Medulla oblongata (tissue), 1 donor: Measurements from ENCODE around the gene LCNL1.

Experiments
- DNase-seq: peaks from one replicate; pipeline ENCODE4 v3.0.0-alpha.2; 2015; ENCODE audit errors: extremely low spot score

Gene LCNL1

DNA sequence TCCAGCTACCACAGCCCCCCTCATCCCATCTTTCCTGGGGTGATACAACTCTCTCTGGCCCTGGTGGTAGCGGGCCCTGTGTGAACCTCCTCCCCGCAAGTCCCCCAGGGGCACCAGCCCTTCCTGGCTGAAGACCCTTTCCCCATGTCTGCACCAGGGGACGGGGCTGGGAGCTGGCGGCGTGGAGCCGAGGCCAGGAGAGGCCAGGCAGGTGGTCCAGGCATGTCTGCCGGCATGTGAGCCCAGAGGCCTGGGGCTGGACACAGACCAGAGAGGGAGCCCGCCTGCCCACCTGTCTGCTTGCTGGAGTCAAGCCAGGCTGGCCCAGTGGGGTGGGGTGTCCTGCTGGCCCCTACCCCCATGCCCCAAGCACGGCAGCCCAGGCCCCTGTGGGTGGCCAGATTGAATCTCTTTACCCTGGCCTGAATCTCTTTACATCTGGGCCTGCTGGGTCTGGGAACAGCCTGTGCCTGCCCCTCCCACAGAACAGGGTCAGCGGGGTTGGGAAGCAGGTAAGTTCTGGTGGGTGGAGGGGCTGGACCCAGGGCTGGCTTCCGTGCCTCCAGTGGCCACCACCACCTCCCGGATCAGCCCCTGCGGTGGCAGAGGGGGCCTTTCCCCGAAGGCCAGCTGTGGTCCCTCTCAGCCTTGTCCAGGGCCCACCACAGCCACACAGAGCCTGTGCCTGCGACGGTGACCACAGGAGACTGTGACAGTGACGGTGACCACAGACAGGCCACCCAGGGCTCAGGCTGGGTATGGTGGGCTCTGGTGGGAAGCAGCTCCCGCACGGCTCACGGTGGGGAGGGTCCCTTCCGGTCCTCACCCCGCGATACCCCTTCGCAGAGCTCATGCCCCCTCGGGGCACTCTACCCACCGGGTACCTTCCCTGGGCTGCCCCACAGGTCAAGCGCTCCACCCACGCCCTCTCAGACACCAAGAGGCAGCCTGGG, 23.6 kb upstream of the LCNL1 start:
- no peak for DNase-seq

DNA sequence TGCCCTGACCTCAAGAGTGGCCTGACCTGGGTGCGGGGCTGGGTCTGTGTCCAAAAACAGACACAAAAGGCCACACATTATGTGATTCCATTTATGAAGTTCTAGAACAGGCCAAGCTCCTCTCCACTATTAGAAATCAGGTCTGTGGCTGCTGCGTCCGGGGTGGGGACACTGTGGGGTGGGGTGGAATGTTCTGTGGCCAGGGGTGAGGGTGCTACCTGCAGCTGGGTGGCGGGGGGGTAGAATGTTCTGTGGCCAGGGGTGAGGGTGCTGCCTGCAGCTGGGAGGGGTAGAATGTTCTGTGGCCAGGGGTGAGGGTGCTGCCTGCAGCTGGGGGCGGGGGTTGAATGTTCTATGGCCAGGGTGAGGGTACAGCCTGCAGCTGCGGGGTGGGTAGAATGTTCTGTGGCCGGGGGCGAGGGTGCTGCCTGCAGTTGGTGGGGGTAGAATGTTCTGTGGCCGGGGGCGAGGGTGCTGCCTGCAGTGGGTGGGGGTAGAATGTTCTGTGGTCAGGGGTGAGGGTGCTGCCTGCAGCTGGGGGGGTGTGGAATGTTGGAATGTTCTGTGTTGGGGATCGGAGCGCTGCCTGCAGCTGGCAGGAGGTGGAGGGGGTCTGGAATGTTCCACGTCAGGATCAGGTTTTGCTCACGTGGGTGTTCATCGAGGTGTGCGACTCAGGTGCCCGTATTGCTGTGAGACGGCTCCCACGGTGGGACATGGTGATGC, 22.4 kb upstream of the LCNL1 start:
- no peak for DNase-seq

DNA sequence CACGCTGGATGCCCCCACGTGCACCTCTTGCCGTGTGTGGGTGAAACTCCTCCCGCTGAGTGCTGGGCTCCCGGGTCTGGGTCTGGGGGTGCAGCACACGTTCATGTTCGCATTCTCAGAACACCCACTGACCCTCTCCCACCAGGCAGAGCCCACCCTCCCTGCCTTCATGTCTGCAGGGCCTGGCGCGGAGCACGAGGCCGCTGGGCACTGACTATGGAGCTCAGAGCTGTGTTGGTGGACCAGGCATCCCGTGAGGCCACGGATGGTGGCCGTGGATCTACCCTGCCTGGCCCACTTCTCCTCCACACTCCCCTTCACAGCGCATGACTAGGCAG, 21.9 kb upstream of the LCNL1 start:
- DNase-seq: no peak

DNA sequence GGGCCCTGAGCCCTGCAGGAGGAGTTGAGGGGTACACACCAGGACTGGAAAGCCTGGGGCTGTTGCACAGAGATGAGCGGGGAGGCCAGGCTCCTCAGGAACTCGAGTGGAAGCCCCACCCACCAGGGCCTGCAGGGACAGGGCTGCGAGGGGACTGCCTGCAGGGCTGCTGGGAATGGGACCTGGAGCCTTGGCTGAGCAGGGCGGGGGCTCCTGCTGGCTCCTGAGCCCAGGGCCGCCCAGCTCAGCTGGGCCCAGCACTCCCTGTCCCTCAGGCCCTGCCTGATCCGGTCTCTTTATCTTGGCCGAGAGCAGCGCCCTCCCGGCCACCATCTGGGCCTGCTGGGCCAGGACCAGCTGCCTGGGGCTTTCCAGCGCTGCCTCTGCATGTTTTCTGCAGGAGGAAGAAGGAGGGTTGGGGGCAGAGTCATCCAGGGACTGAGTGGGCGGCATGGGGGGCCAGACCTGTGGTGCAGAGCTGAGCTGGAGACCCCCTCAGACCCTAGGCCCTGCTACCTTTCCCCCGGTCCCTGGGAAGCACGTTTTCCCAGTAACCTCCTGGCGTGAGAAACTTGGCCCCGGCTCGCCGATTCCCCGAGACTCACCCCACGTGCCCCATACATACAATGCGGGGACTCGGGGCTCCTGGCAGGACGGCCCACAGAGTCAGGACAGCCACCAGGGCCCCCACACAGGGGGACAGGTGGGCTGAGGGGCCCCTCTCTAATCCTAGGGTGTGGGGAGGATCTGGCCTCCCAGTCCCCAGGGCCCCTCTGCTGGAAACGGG, 21.3 kb upstream of the LCNL1 start:
- peak; percentile 52 for DNase-seq

DNA sequence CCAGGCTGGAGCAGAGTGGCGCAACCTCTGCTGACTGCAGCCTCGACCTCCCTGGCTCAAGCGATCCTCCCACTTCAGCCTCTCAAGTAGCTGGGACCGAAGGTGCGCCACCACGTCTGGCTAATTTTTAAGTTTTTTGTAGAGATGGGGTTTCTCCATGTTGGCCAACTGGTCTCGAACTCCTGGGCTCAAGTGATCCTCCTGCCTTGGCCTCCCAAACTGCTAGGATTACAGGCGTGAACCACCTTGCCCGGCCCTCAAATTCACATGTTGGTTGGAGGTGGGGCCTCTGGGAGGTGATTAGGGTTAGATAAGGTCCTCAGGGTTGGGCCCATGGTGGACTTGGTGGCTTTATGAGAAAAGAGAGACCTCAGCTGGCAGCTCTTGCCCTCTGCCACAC, 20.6 kb upstream of the LCNL1 start:
- no peak for DNase-seq

DNA sequence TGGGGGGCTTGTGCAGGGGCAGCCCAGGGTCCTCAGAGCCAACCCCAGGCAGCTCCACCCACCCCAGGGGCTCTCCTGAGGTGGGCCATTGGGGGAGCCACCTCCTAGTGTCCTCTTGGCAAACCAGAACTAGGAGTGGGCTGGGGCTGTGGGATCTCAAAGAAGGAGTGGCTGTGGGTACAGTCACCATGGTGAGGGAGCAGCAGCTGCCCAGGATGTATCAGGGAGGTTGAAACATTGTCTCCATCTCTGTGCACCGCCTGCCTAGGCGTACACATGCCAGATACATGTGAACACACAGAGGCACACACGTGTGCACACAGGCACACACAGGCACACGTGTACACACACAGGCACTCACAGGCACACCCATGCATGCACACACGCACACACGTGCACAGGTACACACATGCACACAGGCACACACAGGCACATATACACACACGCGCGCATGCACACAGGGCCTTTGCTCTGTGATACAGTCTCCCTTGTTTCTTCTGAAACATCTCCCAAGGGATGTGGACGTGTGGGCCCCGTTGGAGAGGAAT, 20.0 kb upstream of the LCNL1 start:
- no peak for DNase-seq

DNA sequence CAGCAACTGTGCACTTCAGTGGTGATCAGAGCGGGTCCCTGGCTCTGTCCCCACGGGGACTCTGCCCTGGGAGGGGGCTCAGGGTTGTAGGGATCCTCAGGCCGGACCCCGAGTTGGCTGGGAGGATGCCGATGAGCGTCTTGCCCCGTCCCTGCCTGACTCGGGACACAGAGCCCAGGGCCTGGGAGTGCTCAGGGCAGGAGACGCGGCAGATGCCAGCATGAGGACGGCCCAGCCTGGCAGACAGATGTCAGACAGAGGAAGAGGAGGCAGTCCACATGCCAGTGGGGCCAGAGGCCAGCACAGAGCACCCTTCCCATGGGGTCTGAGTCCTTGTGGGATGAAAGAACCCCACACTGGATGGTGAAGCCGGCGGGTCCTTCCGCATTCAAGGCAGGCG, 19.5 kb upstream of the LCNL1 start:
- peak; percentile 70 for DNase-seq

DNA sequence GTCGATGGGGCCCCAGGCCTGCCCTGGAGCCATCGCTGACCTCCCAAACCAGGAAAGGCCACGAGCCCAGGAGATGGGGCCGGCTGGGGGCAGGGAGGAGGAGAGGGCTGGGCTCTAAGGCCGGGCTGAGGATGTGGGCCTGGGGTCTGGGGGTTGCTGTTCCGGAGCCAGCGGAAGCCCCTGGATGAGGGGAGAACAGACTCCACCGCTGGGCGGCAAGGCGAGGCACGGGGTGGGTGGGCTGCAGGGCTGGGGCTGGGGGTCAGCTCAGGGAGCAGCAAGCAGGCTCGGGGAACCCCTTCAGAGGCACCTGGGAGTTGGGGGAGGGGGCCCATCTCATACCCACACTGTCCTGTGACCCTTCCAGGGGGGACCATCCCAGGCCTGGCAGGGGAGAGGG, 19.0 kb upstream of the LCNL1 start:
- DNase-seq: no peak

DNA sequence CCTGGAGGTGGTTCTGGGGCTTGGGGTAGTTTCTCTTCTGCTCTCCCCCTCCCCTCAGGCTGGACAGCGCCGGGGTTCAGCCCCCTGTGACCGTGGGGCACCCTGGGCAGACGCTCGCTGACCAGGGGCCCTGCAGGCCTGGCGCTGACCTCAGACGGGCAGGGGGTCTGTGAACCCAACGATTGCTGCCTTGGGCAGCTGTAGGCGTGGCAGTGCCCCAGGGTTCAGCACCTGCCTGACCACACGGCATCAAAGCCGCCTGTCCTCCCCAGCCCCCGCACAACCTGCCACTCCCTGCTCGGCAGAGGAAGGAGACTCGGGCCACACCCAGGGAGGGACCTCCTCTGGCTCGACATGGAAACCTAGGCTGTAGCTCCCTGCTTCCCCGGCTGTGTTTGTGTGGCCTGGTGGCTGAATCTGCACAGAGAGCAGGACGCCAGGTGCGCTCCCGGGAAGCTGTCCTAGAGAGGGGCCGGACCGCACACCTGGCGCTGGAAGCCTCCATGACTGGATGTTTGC, 18.6 kb upstream of the LCNL1 start:
- DNase-seq: no peak

DNA sequence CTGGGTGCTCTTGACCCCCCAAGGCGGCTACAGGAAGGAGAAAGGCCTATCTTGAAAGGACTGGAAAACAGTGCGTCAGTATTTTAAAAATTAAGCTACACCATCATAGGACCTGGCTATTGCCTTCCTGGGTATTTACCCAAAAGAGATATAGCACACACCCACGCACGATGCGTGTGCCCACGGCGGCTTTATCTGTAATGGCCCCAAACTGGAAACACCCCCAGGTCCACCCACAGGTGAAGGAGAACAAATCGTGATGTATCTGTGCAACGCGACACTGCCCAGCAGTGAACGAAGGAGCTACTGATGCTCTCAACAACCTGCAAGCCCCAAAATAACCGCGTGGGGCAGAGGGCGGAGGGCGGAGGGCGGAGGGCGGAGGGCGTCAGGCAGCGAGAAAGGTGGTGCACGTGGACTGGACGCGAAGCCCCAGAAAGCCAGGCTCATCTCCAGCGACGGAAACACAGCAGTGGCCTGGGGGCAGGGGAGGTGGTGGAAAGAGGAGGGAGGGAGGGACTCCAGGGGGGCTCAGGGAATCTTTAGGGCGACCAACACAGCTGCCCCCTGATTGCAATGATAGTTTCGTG, 17.9 kb upstream of the LCNL1 start:
- no peak for DNase-seq

DNA sequence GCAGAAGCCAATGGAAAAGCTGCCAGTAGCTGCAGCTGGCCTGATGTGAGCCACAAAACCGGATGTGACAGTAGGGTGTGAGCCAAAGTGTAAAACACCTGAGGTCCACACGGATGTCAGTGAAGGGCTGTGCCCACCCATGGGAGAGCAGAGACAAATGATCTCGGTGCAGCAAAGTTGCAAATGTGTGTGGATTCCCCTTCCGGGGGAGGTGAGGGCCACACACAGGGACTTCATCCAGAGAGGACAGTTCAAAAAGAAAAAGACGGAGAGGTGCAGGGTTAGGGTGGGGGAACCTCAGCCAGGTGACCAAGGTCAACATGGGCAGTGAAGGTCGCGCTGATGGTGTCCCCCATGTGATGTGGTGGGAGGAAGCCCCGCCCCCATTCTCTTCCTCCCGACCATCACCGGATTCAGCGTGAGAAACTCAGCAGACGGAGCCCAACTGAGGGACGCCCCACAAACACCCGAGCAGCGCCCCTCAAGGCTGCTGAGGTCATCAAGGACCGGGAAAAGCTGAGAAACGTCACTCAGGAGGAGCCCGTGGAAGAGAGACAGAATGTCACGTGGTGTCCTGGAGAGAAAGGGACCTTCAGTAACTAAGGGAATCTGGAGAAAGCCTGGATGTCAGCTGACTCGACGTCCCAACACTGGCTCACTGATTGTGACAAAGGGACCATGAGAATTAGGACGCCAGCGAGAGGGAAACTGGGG, 16.9 kb upstream of the LCNL1 start:
- DNase-seq: peak; percentile 95

DNA sequence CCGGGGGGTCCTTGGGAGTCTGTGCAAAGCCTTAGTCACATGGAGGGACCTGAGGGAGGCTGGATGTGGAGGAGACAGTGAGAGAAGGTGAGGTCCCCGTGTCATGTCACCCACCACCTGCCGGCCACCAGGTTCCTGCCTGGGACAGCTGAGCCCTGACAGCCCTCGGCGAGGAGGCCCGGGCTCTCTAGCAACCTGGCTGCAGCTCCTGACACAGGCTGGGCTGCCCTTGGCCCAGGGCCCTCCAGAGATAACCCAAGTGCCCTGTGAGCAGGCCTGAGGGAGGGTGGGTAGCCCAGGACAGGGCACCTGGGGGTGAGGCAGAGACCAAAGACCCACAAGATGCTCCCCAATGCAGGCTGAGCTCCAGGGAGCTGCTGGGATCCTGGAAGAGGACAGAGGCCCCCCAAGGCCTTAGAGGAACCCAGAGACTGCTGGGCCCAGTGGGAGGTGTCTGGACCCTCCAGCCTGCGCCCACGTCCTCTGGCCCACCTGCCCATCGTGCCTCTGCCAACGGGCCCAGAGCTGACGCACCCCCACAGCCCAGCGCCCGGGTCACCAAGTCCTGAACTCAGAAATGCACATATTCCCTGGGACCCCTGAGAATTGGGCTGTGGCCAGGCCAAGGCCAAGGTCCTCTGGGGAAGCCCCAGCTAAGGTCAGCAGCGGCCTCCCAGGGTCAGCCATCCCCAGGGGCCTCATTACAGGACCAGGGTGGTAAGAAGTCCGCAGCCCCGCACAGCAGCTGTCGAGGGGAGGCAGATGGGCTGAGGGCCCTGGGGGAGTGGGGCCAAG, 14.3 kb upstream of the LCNL1 start:
- DNase-seq: no peak

DNA sequence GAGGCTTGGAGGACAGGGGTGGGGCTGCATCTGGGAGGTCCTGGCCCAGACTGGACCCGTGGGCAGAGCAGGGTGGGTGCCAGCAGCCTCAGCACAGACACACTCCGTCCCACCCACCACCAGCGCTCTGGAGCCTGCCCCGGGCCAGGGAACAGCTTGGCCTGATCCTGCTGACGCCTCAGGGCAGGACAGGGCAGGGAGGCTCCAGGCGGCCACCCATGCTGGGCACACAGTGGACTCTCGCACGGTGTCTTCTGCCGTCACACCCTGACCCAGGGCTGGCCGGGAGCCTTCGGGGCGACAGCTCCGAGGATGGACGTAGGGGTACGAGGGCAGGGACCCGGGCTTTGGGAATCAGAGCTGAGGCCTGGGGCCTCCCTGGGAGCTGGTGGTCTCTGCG, 13.6 kb upstream of the LCNL1 start:
- DNase-seq: no peak

DNA sequence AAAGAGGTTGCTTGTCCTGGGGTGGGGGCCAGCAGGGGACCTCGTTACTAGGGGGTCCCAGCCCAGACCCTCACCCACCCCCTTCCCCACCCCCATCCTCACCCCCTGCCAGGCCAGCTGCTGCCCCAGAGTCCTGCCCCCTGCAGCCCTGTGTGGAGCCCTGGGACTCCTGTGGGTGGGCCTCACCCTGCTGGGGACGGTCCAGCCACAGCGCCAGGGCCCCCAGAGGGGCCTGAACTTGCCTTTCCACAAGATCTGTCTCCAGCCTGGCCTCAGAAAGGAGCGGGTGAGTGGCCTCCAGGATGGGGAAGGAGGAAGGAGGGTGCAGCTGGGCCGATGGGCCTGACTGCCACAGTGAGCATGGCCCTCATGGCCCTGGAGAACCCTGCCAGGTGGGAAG, 13.0 kb upstream of the LCNL1 start:
- DNase-seq: no peak

DNA sequence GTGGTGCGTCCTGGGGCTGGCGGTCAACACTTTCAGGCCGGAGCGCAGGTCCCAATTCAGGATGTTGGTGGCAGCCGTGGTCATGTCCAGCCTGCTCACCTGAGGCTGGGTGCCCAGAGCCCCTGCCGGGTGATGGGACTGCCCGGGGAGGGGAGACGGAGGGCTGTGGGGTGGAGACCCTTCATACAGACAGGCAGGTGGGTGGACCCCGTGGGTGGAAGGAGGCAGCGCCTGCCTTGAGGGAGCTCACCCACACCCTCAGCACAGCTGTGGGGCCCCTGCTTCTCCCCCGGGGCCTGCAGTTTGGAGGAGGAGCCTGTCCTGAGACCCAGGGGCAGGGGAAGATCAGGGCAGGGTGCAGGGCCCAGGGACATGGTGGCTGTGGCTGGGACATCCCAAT, 12.4 kb upstream of the LCNL1 start:
- DNase-seq: no peak

DNA sequence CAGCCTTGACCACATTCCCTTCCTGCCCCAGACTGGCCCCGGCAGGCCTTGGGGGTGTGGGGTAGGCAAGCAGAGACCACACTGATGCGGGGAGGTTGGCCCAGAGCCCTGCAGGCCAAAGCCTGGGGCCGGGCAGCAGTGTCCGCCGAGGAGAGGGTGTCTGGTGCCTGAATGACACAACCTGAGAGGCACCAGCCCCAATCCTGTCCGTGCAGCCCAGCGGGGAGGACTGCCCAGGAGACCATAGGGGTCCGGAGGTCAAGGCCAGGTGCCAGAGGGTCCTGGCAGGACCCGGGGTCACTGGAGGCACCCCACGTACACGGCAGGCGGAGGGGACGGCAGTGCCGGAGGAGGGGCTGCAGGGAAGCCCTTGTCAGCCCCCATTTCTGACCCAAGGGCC, 11.0 kb upstream of the LCNL1 start:
- no peak for DNase-seq

DNA sequence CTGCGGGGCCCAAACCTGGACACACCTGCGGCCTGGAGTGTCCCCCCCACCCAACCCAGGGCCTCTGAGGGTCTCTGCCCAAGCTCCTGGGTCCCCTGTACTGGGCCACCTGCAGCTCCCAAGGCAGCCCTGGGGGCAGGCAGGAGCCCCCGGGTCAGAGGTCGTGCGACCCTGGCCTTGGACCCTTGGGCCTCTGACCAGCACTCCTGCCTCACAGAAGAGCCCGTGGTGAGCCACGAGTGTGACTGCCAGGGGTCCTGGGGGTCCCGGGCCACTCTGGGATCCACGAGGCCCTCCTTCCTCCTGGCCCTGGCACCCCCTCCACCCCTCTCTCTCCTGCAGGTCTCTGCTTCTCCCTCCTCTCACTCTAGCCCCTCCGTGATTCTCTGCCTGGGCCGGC, 10.5 kb upstream of the LCNL1 start:
- no peak for DNase-seq

DNA sequence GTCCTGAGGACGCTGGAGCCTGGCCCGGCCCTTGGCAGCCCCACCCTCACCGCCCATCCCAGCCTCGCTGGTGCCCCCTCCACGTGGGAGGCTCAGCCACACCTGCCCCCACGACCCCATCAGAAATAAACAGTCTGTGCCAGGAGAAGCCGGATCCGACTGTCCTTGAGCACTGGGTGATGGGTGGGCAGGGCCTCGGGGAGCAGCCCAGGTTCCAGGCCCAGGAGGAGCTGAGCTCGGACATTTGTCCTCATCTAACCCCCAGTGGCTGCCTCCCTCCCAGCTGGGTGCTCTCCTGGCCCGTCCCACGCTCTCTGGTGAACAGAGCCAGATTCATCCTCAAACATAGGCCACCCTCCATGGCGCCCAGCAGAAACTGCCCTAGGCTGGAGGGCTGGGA, 10.1 kb upstream of the LCNL1 start:
- DNase-seq: no peak

DNA sequence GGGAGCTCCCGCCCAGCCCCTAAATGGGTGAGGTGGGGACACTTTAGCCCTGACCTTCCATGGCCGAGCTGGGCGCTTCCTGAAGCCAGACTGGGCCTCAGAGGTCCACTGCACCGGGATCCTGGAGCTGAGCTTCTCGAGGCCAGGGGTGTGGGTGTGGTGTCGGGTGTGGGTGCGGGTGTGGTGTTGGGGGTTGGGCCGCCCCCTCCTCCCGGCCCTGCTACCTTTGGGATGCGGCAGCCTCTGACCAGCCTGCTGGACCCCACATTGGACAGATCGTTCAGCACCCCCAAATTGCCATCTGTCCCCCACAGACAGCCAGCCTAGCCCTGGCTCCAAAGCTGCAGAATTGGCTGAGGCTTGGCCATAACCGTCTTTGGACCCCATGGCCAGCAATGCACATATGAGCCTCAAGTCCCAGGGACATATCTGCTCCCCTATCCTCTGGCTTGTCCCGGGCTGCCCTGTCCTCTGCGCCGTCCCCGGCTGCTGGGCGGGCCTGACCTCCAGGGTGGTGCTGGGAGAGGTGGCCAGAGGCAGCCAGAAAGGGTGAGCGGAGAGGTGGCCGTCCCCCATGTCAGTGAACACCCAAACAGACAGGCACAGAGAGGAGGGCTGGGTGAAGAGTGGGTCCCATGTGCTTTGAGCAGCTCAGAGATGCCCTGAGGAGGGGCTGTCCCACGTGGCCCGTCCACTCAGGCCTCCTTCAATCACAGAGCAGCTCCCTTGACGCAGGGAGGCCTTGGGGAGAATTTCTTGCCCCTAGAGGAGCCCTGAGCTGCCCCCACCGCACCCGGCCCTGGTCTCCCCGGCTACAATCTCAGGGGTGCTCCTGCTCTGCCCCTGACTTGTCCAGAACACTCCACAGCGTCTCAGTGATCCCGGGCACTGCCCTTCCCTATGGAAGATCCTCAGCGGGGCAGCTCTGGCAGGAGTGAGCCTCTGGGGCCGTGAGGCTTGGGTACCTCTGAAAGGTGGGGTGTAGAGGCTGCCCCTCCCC, 8.9 kb upstream of the LCNL1 start:
- DNase-seq: no peak
